Epithelial cell of prostate (primary cell): ENCODE results near the gene GSTCD.
A peak's percentile ranks its signal among the peaks of the same experiment; 100 is the strongest.
"Not testable (repeated sequence)": the region's sequence is repeated elsewhere in the genome, so short reads cannot be mapped to it uniquely, and the experiment has no call there.

Experiments used
- DNase-seq: peaks from one replicate; pipeline ENCODE4 v3.0.0-alpha.2; 2011; ENCODE audit warnings: low read depth, low spot score
- H3K27ac ChIP-seq: fragments of 450-650 bp; 2 replicates; pipeline ENCODE4 v1.5.1; 2017; ENCODE audit warnings: mild to moderate bottlenecking

GSTCD gene

GRCh38 chr4:105714071-105714521 lies 5.5 kb downstream of the GSTCD start:
- H3K27ac ChIP-seq, result peak overlapping the region; percentile 11
- DNase-seq, result no peak

DNA sequence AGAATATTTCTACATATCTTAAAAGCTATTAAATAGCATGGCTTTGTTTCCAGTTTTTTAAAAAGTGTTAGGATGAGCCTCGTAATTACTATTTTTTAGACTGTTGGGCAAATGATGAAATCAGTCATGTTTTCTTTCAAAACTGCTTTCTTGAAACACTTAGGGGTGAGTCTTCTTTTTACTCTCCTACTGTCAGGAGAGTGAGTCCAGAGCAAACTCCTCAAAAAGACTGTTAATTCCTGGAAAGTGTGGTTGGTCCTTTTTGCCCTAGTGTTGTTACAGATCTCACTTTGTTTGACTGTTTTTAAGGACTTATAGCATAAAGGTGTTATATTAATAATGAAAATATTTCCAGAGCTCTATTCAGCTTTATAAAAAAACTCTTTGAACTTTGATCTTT lies 6.3 kb downstream of the GSTCD start:
- no peak overlapping the region for H3K27ac ChIP-seq
- no peak for DNase-seq

- DNase-seq, result no peak
- no peak overlapping the region for H3K27ac ChIP-seq
These were observed 7.2 kb downstream of the GSTCD start for GRCh38 chr4:105715692-105716278.

DNA sequence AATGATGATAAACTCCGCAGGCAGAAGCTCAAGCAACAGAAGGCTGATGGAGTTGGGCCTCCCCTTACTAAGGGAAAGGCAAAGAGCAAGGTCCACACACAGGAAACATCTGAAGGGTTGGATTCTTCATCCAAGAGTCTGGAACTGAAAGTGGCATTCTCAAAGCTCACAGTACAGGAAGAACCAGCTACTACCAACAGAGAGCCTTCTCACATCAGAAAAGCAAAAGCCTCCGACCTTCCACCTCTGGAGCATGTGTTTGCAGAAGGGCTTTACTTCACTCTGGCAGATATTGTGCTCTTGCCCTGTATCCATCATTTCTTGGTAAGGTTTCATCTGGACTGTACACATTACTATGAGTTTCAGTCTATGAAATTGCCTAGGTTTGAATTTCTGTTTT lies 10.6 kb downstream of the GSTCD start:
- DNase-seq, result no peak
- no peak overlapping the region for H3K27ac ChIP-seq

DNA sequence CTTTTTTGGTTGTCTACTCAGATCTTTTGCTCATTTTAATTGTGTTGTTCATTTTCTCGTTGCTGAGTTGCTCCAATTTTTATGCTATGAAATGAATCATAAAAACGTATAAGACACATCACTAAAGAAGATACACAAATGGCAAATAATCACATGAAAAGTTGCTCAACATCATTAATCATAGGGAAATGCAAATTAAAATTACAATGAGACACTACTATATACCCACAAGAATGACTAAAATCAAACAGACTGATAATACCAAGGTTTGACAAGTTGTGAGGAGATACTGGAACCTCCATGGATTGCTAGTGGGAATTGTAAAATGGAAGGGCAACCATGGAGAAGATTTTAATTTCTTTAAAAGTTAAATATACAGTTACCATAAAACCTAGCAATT lies 17.0 kb downstream of the GSTCD start:
- H3K27ac ChIP-seq, result no peak overlapping the region
- DNase-seq, result no peak

DNA sequence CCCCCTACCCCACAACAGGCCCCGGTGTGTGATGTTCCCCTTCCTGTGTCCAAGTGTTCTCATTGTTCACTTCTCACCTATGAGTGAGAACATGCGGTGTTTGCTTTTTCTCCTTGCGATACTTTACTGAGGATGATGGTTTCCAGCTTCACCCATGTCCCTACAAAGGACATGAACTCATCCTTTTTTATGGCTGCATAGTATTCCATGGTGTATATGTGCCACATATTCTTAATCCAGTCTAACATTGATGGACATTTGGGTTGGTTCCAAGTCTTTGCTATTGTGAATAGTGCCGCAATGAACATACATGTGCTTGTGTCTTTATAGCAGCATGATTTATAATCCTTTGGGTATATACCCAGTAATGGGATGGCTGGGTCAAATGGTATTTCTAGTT lies 21.3 kb downstream of the GSTCD start:
- not testable (repeated sequence) for H3K27ac ChIP-seq, DNase-seq

- H3K27ac ChIP-seq, DNase-seq: not testable (repeated sequence)
These were observed 26.6 kb downstream of the GSTCD start for GRCh38 chr4:105735217-105735616.

DNA sequence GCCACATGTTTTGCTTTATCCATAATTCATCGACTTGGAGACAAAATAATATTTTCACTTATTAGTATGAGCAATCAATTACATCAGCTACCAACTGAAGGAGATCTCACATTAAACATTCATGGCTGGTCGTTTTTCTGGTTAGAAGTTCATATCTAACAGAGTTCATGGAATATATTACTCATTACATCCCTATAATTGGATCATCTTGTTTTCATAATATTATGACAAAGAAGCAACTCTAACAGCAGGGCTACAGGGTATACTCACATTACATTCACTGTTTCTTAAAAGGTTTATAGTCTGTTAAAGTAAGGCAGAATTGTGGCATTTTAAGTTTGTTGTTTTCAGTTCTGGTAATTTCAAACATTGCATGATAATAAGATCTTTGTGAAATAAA lies 33.0 kb downstream of the GSTCD start:
- no peak overlapping the region for H3K27ac ChIP-seq
- no peak for DNase-seq

DNA sequence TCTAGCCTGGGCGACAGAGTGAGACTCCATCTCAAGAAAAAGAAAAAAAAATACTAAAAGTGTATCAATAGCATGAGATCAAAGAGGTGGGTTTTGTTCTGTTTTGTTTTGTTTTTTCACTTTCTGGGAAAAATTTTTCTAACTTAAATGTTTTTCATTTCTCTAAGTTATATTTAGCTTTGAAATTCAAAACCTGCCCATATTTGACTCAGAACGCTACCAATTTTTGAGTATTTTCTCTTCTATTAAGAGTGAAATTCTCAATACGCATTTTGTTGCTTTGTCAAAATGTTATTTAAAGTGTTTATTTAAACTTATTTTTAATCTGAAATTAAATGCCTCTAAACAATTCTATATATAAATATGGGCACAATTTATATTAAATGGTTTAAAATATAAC lies 39.6 kb downstream of the GSTCD start:
- H3K27ac ChIP-seq, result no peak overlapping the region
- DNase-seq, result no peak

GRCh38 chr4:105751718-105752299 lies 43.2 kb downstream of the GSTCD start:
- DNase-seq, result no peak
- H3K27ac ChIP-seq, result no peak overlapping the region

- H3K27ac ChIP-seq, result no peak overlapping the region
- no peak for DNase-seq
These were observed 44.8 kb downstream of the GSTCD start for GRCh38 chr4:105753361-105753760.

DNA sequence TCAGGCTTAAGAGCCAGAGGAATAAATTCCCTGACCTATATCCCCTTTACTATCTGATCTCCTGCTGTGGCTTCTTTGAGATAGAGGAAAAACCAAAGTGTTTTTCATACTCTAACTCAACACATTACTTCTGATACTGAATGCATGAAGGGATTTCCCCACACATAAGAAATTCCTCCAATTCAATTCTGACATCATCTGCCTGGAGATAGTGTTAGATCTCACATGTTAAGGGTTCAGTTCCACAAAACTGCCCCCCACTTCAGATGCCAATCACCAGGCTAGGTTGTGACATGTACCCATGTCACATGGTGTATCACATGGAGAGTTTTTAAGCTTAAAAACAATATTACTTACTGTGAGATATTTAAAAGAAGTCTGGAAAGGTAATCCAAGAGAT lies 46.8 kb downstream of the GSTCD start:
- no peak for DNase-seq
- no peak overlapping the region for H3K27ac ChIP-seq

DNA sequence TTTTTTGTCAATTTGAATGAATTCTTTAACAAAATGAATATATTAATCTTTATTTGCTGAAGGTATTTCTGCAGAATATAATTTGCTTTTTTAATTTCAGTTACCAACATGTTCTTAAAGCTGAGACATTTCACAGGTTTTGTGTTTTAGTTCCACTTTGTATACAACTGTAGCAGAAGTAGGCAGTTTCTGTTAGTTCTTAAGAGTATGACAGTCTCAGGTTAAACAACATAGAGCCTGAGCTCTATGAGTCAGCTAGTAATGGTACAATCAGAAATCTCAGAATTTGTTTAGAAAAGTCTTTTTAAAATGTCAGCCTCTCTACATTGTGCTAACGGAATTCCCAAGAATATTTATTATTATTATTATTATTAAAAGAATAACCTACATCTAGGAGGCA lies 50.4 kb downstream of the GSTCD start:
- no peak for DNase-seq

GRCh38 chr4:105765690-105766407 lies 57.3 kb downstream of the GSTCD start:
- H3K27ac ChIP-seq, result peak overlapping the region; percentile 79
- peak; percentile 88 for DNase-seq

More for the DNA sequence above, 50.4 kb downstream of the GSTCD start:
- no peak overlapping the region for H3K27ac ChIP-seq

DNA sequence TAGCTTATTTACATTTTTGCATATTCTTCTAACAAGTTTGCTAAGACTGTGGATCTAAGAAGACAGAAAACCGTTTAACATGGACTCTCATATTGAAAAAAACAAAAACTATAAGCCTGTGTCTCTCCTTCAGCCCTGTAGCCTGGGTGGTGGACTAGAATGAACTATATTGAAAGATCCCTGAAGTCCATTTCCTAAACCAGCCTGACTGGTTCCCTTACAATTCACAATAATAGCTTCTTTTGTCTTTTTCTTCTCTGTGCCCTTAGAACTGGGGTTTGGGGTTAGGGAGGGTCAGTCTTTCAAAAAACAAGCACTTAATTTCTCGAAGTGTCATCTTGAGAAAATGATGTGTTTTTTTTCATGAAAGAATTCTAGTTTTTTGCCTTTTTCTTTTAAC lies 59.0 kb downstream of the GSTCD start:
- no peak for DNase-seq
- peak overlapping the region; percentile 8 for H3K27ac ChIP-seq

- DNase-seq, H3K27ac ChIP-seq: not testable (repeated sequence)
These were observed 61.9 kb downstream of the GSTCD start for GRCh38 chr4:105770524-105770923.

DNA sequence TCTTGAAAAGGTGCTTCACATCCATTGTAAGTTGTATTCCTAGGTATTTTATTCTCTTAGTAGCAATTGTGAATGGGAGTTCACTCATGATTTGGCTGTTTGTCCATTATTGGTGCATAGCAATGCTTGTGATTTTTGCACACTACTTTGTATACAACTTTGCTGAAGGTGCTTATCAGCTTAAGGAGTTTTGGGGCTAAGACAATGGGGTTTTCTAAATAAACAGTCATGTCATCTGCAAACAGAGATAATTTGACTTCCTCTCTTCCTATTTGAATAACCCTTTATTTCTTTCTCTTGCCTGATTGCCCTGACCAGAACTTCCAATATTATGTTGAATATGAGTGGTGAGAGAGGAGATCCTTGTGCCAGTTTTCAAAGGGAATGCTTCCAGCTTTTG lies 63.5 kb downstream of the GSTCD start:
- not testable (repeated sequence) for H3K27ac ChIP-seq, DNase-seq

DNA sequence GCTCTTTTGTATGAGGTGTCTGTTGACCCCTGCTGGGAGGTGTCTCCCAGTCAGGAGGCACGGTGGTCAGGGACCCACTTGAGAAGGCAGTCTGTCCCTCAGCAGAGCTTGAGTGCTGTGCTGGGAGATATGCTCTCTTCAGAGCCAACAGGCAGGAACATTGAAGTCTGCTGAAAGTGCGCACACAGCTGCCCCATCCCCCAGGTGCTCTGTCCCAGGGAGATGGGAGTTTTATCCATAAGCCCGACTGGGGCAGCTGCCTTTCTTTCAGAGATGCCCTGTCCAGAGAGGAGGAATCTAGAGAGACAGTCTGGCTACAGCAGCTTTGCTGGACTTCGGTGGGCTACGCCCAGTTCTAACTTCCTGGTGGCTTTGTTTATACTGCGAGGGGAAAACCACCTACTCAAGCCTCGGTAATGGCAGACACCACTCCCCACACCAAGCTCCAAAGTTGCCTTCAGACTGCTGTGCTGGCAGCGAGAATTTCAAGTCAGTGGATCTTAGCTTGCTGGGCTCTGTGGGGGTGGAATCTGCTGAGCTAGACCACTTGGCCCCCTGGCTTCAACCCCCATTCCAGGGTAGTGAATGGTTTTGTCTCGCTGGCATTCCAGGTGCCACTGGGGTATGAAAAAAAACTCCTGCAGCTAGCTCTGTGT lies 67.3 kb downstream of the GSTCD start:
- not testable (repeated sequence) for H3K27ac ChIP-seq, DNase-seq

- no peak overlapping the region for H3K27ac ChIP-seq
- DNase-seq, result no peak
These were observed 71.6 kb downstream of the GSTCD start for GRCh38 chr4:105780176-105780575.

GRCh38 chr4:105784761-105785160 lies 76.2 kb downstream of the GSTCD start:
- no peak overlapping the region for H3K27ac ChIP-seq
- DNase-seq, result no peak

GRCh38 chr4:105785792-105786191 lies 77.2 kb downstream of the GSTCD start:
- no peak overlapping the region for H3K27ac ChIP-seq
- no peak for DNase-seq
